ENCODE results near the gene GBX1. TPM values are rescaled to one million over a fixed set of nuclear protein-coding genes. Genes with fewer than 3 reads are reported as not detected.

Gene GBX1
- total RNA-seq, 2 experiments from 2014 or later, result not detected

DNA sequence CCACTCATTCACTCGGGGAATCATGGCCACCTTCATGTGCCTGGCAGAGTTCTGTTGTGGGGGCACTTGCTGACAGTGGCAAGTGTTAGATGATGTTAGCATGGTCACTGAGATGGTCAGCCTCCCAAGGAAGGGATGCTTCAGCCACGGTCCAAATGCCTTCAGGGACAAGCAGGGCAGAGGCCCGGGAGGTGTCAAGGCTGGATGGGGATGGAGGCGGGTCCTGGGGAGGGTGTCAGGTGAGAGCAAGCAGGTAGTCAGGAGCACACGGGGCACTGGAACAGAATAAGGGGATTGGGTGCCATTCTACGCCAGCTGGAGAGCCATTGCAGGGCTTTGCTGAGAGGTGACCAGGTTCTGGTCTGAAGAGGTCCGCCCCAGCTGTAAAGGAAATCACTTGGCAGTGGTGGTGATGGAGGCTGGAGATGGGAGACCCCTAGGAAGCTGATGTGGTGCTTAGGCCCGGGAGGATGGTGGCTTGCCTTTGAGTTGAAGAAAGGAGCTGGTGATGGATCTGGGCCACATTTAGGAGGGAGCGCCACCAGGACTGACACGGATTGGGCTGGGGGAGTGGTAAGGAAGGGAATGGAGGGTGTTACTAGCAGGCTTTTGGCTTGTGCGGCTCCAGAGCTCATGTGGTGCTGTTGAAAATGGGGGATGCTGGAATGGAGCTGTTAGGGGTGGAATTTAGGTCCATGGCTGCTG is 57.1 kb downstream of the GBX1 start:
- H3K4me3 Mint-ChIP-seq, result no peak overlapping the region
- ATAC-seq (no peak), DNase-seq (no peak)
- ChIA-PET POLR2A (no interaction called here), CTCF (interaction anchor here (0.7 to 4.9 kb wide), 40 partner anchors 8 to 232 kb away, joined by 3 to 38 read pairs (median 5); partner anchors contain the start of genes ABCB8, ABCF2, ATG9B and SLC4A2)
- no peak overlapping the region for H3K27ac Mint-ChIP-seq
- no peaks in the 10 kb centered on the region for H3K4me1 Mint-ChIP-seq (ENCODE audit: low read depth)
- no peaks in the 10 kb centered on the region for H3K9me3 Mint-ChIP-seq
- intact Hi-C loops (cut with micrococcal nuclease), result loop anchor here (10.0 kb wide), 1 partner anchor 194 kb away; no protein-coding TSS in a partner anchor
- peaks cover 12% of the 10 kb centered on the region for H3K27me3 Mint-ChIP-seq
- TF ChIP-seq, protein P1, sequence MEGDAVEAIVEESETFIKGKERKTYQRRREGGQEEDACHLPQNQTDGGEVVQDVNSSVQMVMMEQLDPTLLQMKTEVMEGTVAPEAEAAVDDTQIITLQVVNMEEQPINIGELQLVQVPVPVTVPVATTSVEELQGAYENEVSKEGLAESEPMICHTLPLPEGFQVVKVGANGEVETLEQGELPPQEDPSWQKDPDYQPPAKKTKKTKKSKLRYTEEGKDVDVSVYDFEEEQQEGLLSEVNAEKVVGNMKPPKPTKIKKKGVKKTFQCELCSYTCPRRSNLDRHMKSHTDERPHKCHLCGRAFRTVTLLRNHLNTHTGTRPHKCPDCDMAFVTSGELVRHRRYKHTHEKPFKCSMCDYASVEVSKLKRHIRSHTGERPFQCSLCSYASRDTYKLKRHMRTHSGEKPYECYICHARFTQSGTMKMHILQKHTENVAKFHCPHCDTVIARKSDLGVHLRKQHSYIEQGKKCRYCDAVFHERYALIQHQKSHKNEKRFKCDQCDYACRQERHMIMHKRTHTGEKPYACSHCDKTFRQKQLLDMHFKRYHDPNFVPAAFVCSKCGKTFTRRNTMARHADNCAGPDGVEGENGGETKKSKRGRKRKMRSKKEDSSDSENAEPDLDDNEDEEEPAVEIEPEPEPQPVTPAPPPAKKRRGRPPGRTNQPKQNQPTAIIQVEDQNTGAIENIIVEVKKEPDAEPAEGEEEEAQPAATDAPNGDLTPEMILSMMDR (IDR thresholded peaks at IDR 0.05), result no peak
- H3K36me3 Mint-ChIP-seq (ENCODE audit: low read depth), result no peaks in the 10 kb centered on the region

DNA sequence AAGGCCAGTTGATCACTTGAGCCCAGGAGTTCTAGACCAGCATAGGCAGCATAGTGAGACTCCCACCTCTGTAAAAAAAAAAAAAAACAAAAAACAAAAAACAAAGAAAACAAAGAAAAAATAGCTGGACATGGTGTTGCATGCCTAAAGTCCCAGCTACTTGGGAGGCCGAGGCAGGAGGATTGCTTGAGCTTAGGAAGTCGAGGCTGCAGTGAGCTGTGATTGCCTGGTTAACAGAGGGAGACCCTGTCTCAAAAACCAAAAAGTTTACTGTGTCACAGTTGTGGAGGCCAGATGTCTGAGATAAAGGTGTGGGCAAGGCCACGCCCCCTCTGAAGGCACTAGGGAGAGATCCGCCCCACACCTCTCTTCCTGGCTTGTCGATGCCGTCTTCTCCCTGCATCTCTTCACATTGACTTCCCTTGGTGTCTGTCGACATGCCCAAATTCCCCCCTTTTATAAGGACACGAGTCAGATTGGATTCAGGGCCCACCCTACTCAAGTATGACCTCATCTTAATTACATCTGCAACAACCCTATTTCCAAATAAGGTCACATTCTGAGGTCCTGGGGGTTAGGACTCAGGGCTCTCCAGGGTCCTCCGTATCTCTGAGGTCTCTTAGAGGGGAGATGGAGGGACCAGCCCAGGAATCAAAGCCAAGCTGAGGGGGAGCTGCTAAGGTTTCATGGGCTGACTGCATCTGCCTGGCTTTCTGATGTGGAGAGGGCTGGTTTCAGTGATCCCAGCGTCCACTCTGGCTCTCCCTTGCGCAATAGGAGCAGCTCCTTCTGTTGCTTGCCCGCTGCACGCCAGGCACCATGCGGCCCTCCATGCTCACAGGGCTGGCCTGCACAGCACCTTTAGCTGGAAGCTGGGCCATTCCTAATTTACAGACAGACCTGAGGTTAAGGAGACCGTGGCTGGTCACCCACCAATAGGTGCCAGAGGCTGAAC is 58.1 kb downstream of the GBX1 start:
- no peak for DNase-seq
- no peaks in the 10 kb centered on the region for H3K9me3 Mint-ChIP-seq
- ChIA-PET CTCF (interaction anchor here (0.8 to 3.2 kb wide), 11 partner anchors 15 to 211 kb away, joined by 3 to 25 read pairs (median 5); partner anchors contain the start of gene ABCB8), POLR2A (no interaction called here)
- intact Hi-C loops (cut with micrococcal nuclease), result loop anchor here (10.0 kb wide), 1 partner anchor 195 kb away; no protein-coding TSS in a partner anchor
- H3K36me3 Mint-ChIP-seq (ENCODE audit: low read depth), result no peaks in the 10 kb centered on the region
- peaks cover 12% of the 10 kb centered on the region for H3K27me3 Mint-ChIP-seq
- no peak overlapping the region for H3K4me3 Mint-ChIP-seq
- no peaks in the 10 kb centered on the region for H3K4me1 Mint-ChIP-seq (ENCODE audit: low read depth)
- no peak for ATAC-seq
- no peak overlapping the region for H3K27ac Mint-ChIP-seq
- TF ChIP-seq, protein P1 (IDR thresholded peaks at IDR 0.05), result no peak

DNA sequence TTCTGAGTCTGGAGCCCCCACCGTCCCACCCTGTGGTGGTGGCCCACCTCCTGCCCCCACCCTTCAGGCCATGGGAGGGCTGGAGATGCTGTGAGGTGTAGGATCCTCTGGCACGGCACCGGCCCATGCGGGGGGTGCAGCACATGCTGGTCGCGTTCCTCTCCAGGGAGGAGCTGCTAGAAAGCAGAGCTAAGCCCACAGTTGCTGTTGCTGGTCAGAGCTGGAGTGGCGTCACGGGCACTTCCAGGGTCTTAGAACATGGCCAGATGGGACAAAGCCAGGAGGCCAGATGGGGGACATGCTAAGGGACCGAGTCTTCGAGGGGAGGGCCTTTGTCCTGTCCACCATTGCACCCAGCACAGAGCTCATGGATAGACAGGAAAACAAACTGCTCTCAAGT is 59.6 kb downstream of the GBX1 start:
- POLR2A ChIA-PET, result no interaction called here
- CTCF ChIA-PET, result interaction anchor here (1.2 to 2.6 kb wide), 4 partner anchors 14 to 210 kb away, joined by 3 to 9 read pairs (median 6); no protein-coding TSS in a partner anchor
- H3K27ac Mint-ChIP-seq, result no peak overlapping the region

DNA sequence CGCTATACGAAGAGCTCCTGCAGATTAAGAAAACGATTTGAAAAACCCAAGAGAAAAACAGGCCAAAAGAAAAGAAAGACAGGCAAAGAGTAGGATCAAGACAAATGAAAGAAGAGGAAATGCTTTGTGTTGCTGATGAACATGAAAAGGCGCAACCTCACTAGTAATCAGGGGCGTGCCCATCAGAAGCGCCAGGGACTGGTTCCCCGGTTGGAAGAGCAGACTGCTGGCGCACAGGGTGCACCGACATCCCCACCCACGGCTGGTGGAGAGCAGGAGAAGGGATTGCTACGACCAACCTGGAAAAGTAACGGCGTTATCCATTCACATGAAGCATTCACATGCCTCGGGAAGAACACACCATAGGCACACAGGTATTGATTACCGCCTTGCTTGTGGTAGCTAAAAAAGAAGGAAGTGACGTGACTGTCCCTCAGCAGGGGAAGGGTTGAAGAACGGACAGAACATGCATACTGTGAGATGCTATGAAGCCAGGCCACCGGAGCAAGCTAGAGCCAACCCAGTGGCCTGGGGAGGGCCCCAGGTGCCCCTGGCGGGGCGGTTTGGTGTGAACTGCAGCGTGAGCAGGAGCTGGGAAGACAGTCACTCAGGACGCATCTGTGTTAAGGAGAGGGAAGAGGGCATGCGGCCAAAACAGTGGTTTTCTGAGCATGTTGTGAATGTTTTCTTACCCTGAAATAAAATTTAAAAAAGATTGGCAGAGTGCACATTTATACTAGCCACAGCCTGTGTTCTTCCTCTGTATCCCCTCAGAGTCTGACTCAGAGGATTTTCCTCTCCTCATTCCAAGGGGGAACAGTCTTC is 62.9 kb downstream of the GBX1 start:
- POLR2A ChIA-PET, result no interaction called here

More for the DNA sequence above, 59.6 kb downstream of the GBX1 start:
- no peaks in the 10 kb centered on the region for H3K36me3 Mint-ChIP-seq (ENCODE audit: low read depth)
- no peak overlapping the region for H3K4me3 Mint-ChIP-seq
- TF ChIP-seq, protein P1 (IDR thresholded peaks at IDR 0.05), result no peak
- H3K27me3 Mint-ChIP-seq, result peaks cover under 1% of the 10 kb centered on the region
- H3K4me1 Mint-ChIP-seq (ENCODE audit: low read depth), result no peaks in the 10 kb centered on the region
- DNase-seq (no peak), ATAC-seq (no peak)
- intact Hi-C loops (cut with micrococcal nuclease), result no loop called here
- no peaks in the 10 kb centered on the region for H3K9me3 Mint-ChIP-seq

More for the DNA sequence above, 62.9 kb downstream of the GBX1 start:
- TF ChIP-seq, protein P1 (IDR thresholded peaks at IDR 0.05), result no peak
- Mint-ChIP-seq H3K36me3 (ENCODE audit: low read depth) (no peaks in the 10 kb centered on the region), H3K27me3 (no peaks in the 10 kb centered on the region), H3K27ac (no peak overlapping the region), H3K4me1 (ENCODE audit: low read depth) (no peaks in the 10 kb centered on the region), H3K4me3 (no peak overlapping the region), H3K9me3 (no peaks in the 10 kb centered on the region)
- intact Hi-C loops (cut with micrococcal nuclease), result no loop called here
- DNase-seq (no peak), ATAC-seq (no peak)
- CTCF ChIA-PET, result interaction anchor here (0.5 to 1.4 kb wide), 2 partner anchors 12 to 144 kb away, joined by 3 to 5 read pairs; no protein-coding TSS in a partner anchor
